Left renal pelvis (tissue), 4 donors: ENCODE measurements around the gene HS3ST6. TPM values are rescaled to one million over a fixed set of nuclear protein-coding genes. Genes with fewer than 3 reads are reported as not detected.
"Not testable (repeated sequence)": the region's sequence is repeated elsewhere in the genome, so short reads cannot be mapped to it uniquely, and the experiment has no call there.

Source experiments
- DNase-seq, 4 donors: peaks; one replicate each; pipeline ENCODE4 v3.0.0-alpha.2; 2013; ENCODE audit warnings: low read depth in 4 of 4, low spot score in 3 of 4
- polyA plus RNA-seq, 4 donors: library from polyadenylated mRNA; unstranded; fragments of 120-200 nt; gene quantifications; one replicate each; pipeline ENCODE4 v1.2.1, GENCODE V29; 2013; ENCODE audit not compliant: insufficient read length in 4 of 4

Gene HS3ST6
- polyA plus RNA-seq, 4 donors: 0.27 to 0.63 (median 0.42) TPM; not detected in 1

- DNase-seq: no peak
These were observed 34.0 kb downstream of the HS3ST6 start for GRCh38 chr16:1884155-1884760.

GRCh38 chr16:1881172-1881571, 37.0 kb downstream of the HS3ST6 start:
- not testable (repeated sequence) for DNase-seq

GRCh38 chr16:1879477-1879876, 38.7 kb downstream of the HS3ST6 start:
- no peak for DNase-seq

- DNase-seq: no peak
These were observed 40.0 kb downstream of the HS3ST6 start for GRCh38 chr16:1878256-1878655.

- DNase-seq: no peak
These were observed 40.4 kb downstream of the HS3ST6 start for GRCh38 chr16:1877804-1878203.

- DNase-seq: no peak
These were observed 41.1 kb downstream of the HS3ST6 start for GRCh38 chr16:1877089-1877488.

GRCh38 chr16:1876468-1876867, 41.7 kb downstream of the HS3ST6 start:
- no peak for DNase-seq

- not testable (repeated sequence) for DNase-seq
These were observed 42.1 kb downstream of the HS3ST6 start for GRCh38 chr16:1876066-1876465.

- no peak for DNase-seq
These were observed 43.4 kb downstream of the HS3ST6 start for GRCh38 chr16:1874854-1875253.

GRCh38 chr16:1871974-1872635, 46.1 kb downstream of the HS3ST6 start, which contains the start of gene MEIOB:
TSS of gene MEIOB (minus strand) at chr16:1872164. CDS start at chr16:1868175, 3,989 bp downstream.
- no peak for DNase-seq

- no peak for DNase-seq
These were observed 47.7 kb downstream of the HS3ST6 start for GRCh38 chr16:1870365-1871082.

- DNase-seq: no peak
These were observed 52.1 kb downstream of the HS3ST6 start for GRCh38 chr16:1865902-1866690.

GRCh38 chr16:1863681-1864460, 54.3 kb downstream of the HS3ST6 start:
- peak in 2 of 4 donors; percentile 18 to 25 for DNase-seq

- no peak for DNase-seq
These were observed 55.8 kb downstream of the HS3ST6 start for GRCh38 chr16:1862394-1862793.

- DNase-seq: no peak
These were observed 56.5 kb downstream of the HS3ST6 start for GRCh38 chr16:1861730-1862129.

Other genes starting within 250 kb of the HS3ST6 start
- gene JPT2, start 240.1 kb downstream of the HS3ST6 start, polyA plus RNA-seq: 10 to 100 TPM; 49.3 to 88.7 (median 87.9) TPM
- gene MAPK8IP3, start 212.2 kb downstream of the HS3ST6 start, polyA plus RNA-seq: 10 to 100 TPM; 35.3 to 79.2 (median 54.1) TPM
- gene NME3, start 146.9 kb downstream of the HS3ST6 start, polyA plus RNA-seq: 10 to 100 TPM; 18.7 to 46.6 (median 22.9) TPM
- gene EME2, start 145.6 kb downstream of the HS3ST6 start, polyA plus RNA-seq: 10 to 100 TPM in 1 of 4 donors, 1 to 10 TPM in 3; 5.7 to 16.1 (median 8.0) TPM
- 10 to 100 TPM; 37.1 to 89.4 (median 57.9) TPM for gene MRPS34, start 145.3 kb downstream of the HS3ST6 start, polyA plus RNA-seq
- 10 to 100 TPM; 31.4 to 53.3 (median 35.4) TPM for gene SPSB3, start 135.8 kb downstream of the HS3ST6 start, polyA plus RNA-seq
- gene NUBP2, start 135.5 kb downstream of the HS3ST6 start, polyA plus RNA-seq: 10 to 100 TPM; 32.7 to 58.6 (median 34.8) TPM
- gene IGFALS, start 124.7 kb downstream of the HS3ST6 start, polyA plus RNA-seq: 1 to 10 TPM in 3 of 4 donors, under 1 TPM in 1; 0.15 to 3.6 (median 1.6) TPM
- 10 to 100 TPM; 29.7 to 51.8 (median 31.9) TPM for gene HAGH, start 91.6 kb downstream of the HS3ST6 start, polyA plus RNA-seq
- 10 to 100 TPM; 22.5 to 46.7 (median 34.7) TPM for gene FAHD1, start 91.2 kb downstream of the HS3ST6 start, polyA plus RNA-seq
- gene MEIOB, start 46.3 kb downstream of the HS3ST6 start, polyA plus RNA-seq: 1 to 10 TPM in 2 of 4 donors, under 1 TPM in 2; 0.25 to 3.1 (median 1.00) TPM
- 10 to 100 TPM; 12.7 to 78.7 (median 58.5) TPM for gene MSRB1, start 24.8 kb upstream of the HS3ST6 start, polyA plus RNA-seq
- under 1 TPM; 0.09 to 0.34 (median 0.13) TPM for gene RPL3L, start 36.3 kb upstream of the HS3ST6 start, polyA plus RNA-seq
- gene NDUFB10, start 41.1 kb upstream of the HS3ST6 start, polyA plus RNA-seq: 100 to 1,000 TPM in 3 of 4 donors, 10 to 100 TPM in 1; 86.4 to 134 (median 128) TPM
- gene RPS2, start 46.4 kb upstream of the HS3ST6 start, polyA plus RNA-seq: 1,000 to 10,000 TPM; 1,831 to 2,075 (median 1,960) TPM
- gene RNF151, start 48.4 kb upstream of the HS3ST6 start, polyA plus RNA-seq: not detected
- gene TBL3, start 53.6 kb upstream of the HS3ST6 start, polyA plus RNA-seq: 10 to 100 TPM; 25.1 to 46.9 (median 29.1) TPM
- gene NOXO1, start 63.1 kb upstream of the HS3ST6 start, polyA plus RNA-seq: 1 to 10 TPM in 1 of 4 donors, under 1 TPM in 3; 0.45 to 3.0 (median 0.78) TPM
- gene GFER, start 65.8 kb upstream of the HS3ST6 start, polyA plus RNA-seq: 10 to 100 TPM; 17.3 to 29.2 (median 23.9) TPM
- gene SYNGR3, start 71.6 kb upstream of the HS3ST6 start, polyA plus RNA-seq: 1 to 10 TPM; 1.7 to 3.1 (median 1.9) TPM
- gene ZNF598, start 91.4 kb upstream of the HS3ST6 start, polyA plus RNA-seq: 10 to 100 TPM; 16.9 to 28.3 (median 18.9) TPM
- 10 to 100 TPM in 1 of 4 donors, 1 to 10 TPM in 3; 4.2 to 12.3 (median 7.3) TPM for gene NPW, start 101.4 kb upstream of the HS3ST6 start, polyA plus RNA-seq
- gene NHERF2, start 108.5 kb upstream of the HS3ST6 start, polyA plus RNA-seq: 100 to 1,000 TPM; 102 to 161 (median 104) TPM
- gene NTHL1, start 129.4 kb upstream of the HS3ST6 start, polyA plus RNA-seq: 10 to 100 TPM; 15.8 to 27.1 (median 17.5) TPM
- gene TSC2, start 129.6 kb upstream of the HS3ST6 start, polyA plus RNA-seq: 100 to 1,000 TPM; 121 to 183 (median 146) TPM
- 100 to 1,000 TPM in 2 of 4 donors, 10 to 100 TPM in 2; 51.6 to 119 (median 94.0) TPM for gene PKD1, start 217.5 kb upstream of the HS3ST6 start, polyA plus RNA-seq
- 1 to 10 TPM; 1.9 to 4.0 (median 2.4) TPM for gene RAB26, start 230.2 kb upstream of the HS3ST6 start, polyA plus RNA-seq
- gene TRAF7, start 237.4 kb upstream of the HS3ST6 start, polyA plus RNA-seq: 10 to 100 TPM; 41.7 to 56.9 (median 50.5) TPM